H9 (cell line): ENCODE data around the gene ECHS1. TPM values are rescaled to one million over a fixed set of nuclear protein-coding genes. Genes with fewer than 3 reads are reported as not detected.

Source experiments
- DNase-seq: peaks from one replicate; pipeline ENCODE4 v3.0.0-alpha.2; 2017
- H2AFZ ChIP-seq: one replicate; pipeline ENCODE4 v1.6.1; 2013; ENCODE audit warnings: mild to moderate bottlenecking, low read length, control low read depth, moderate library complexity
- H2AK5ac ChIP-seq: 2 replicates; pipeline ENCODE4 v1.6.1; 2013; ENCODE audit warnings: low read length, control low read depth, mixed read lengths; ENCODE audit not compliant: insufficient read length
- H2BK120ac ChIP-seq: one replicate; pipeline ENCODE4 v1.6.1; 2013; ENCODE audit warnings: low read depth, mild to moderate bottlenecking, low read length, control low read depth, inconsistent platforms; ENCODE audit not compliant: poor library complexity, severe bottlenecking
- H2BK12ac ChIP-seq: 2 replicates; pipeline ENCODE4 v1.6.1; 2013; ENCODE audit warnings: low read length, control low read depth, mixed read lengths, low read depth; ENCODE audit not compliant: insufficient read length
- H2BK15ac ChIP-seq: 2 replicates; pipeline ENCODE4 v1.6.1; 2013; ENCODE audit warnings: low read depth, low read length, control low read depth
- H2BK20ac ChIP-seq: one replicate; pipeline ENCODE4 v1.6.1; 2013; ENCODE audit warnings: low read depth, mild to moderate bottlenecking, low read length, control low read depth, inconsistent platforms; ENCODE audit not compliant: poor library complexity, severe bottlenecking
- H2BK5ac ChIP-seq: 2 replicates; pipeline ENCODE4 v1.6.1; 2013; ENCODE audit warnings: low read length, control low read depth, mixed read lengths; ENCODE audit not compliant: insufficient read length
- H3K14ac ChIP-seq: 2 replicates; pipeline ENCODE4 v1.6.1; 2013; ENCODE audit warnings: low read length, control low read depth; ENCODE audit not compliant: insufficient read depth
- H3K18ac ChIP-seq: 2 replicates; pipeline ENCODE4 v1.6.1; 2013; ENCODE audit warnings: low read depth, mild to moderate bottlenecking, mixed read lengths, low read length, control low read depth; ENCODE audit not compliant: insufficient read length
- H3K23ac ChIP-seq: 2 replicates; pipeline ENCODE4 v1.6.1; 2013; ENCODE audit warnings: low read length, control low read depth, mixed read lengths, low read depth; ENCODE audit not compliant: insufficient read length
- H3K23me2 ChIP-seq: 2 replicates; pipeline ENCODE4 v1.6.1; 2013; ENCODE audit warnings: low read depth, mild to moderate bottlenecking, mixed read lengths, low read length, control low read depth; ENCODE audit not compliant: insufficient read length, poor library complexity, severe bottlenecking
- H3K27ac ChIP-seq: 2 replicates; pipeline ENCODE4 v1.5.1; 2013; ENCODE audit warnings: low read length, control low read depth, mixed read lengths, low read depth; ENCODE audit not compliant: insufficient read length
- H3K27me3 ChIP-seq: 2 replicates; pipeline ENCODE4 v1.6.1; 2013; ENCODE audit warnings: low read length, control low read depth, inconsistent platforms; ENCODE audit not compliant: insufficient read depth
- H3K4ac ChIP-seq: 2 replicates; pipeline ENCODE4 v1.6.1; 2013; ENCODE audit warnings: low read depth, mild to moderate bottlenecking, control low read depth, inconsistent platforms, low read length, moderate library complexity
- H3K4me1 ChIP-seq: 2 replicates; pipeline ENCODE4 v1.6.1; 2013; ENCODE audit warnings: low read length, control low read depth, inconsistent platforms; ENCODE audit not compliant: insufficient read depth
- H3K4me2 ChIP-seq: 2 replicates; pipeline ENCODE4 v1.6.1; 2013; ENCODE audit warnings: low read length, control low read depth, mixed read lengths; ENCODE audit not compliant: insufficient read length, insufficient read depth
- H3K56ac ChIP-seq: 2 replicates; pipeline ENCODE4 v1.6.1; 2013; ENCODE audit warnings: low read depth, mild to moderate bottlenecking, mixed read lengths, low read length, control low read depth; ENCODE audit not compliant: insufficient read length
- H3K79me1 ChIP-seq: 2 replicates; pipeline ENCODE4 v1.6.1; 2013; ENCODE audit warnings: low read depth, mild to moderate bottlenecking, moderate library complexity, low read length, control low read depth, inconsistent platforms; ENCODE audit not compliant: insufficient read depth, poor library complexity, severe bottlenecking
- H3K79me2 ChIP-seq: 2 replicates; pipeline ENCODE4 v1.6.1; 2013; ENCODE audit warnings: low read length, control low read depth, inconsistent platforms; ENCODE audit not compliant: insufficient read depth
- H3K9ac ChIP-seq: 2 replicates; pipeline ENCODE4 v1.6.1; 2013; ENCODE audit warnings: low read length, control low read depth, mixed read lengths; ENCODE audit not compliant: insufficient read length; ENCODE audit errors: extremely low read depth
- H3K9me3 ChIP-seq: one replicate; pipeline ENCODE4 v1.6.1; 2013; ENCODE audit warnings: low read depth, low read length, inconsistent platforms; ENCODE audit not compliant: control insufficient read depth
- H3T11ph ChIP-seq: one replicate; pipeline ENCODE4 v1.6.1; 2013; ENCODE audit warnings: mild to moderate bottlenecking, low read length, control low read depth, inconsistent platforms
- H4K20me1 ChIP-seq: one replicate; pipeline ENCODE4 v1.6.1; 2013; ENCODE audit not compliant: control insufficient read depth, insufficient read length, insufficient read depth
- H4K5ac ChIP-seq: 2 replicates; pipeline ENCODE4 v1.6.1; 2013; ENCODE audit warnings: low read depth, mild to moderate bottlenecking, mixed read lengths, low read length, control low read depth; ENCODE audit not compliant: insufficient read length
- H4K8ac ChIP-seq: replicated peaks from 2 replicates; pipeline ENCODE4 v1.6.1; 2013; ENCODE audit warnings: low read length, control low read depth, mixed read lengths, low read depth; ENCODE audit not compliant: insufficient read length
- H4K91ac ChIP-seq: 2 replicates; pipeline ENCODE4 v1.6.1; 2013; ENCODE audit warnings: low read depth, mild to moderate bottlenecking, moderate library complexity, mixed read lengths, low read length, control low read depth; ENCODE audit not compliant: insufficient read length
- H3K27ac Mint-ChIP-seq, 3 experiments: 2 replicates in 2 of 3; 3 replicates in 1 of 3; pipeline ENCODE4 v1.8.0; 2020 to 2021; ENCODE audit warnings: mixed read lengths in 3 of 3, mild to moderate bottlenecking in 1 of 3, moderate library complexity in 1 of 3
- H3K27me3 Mint-ChIP-seq: 2 replicates; pipeline ENCODE4 v1.8.0; 2021; ENCODE audit warnings: low read depth, mild to moderate bottlenecking, moderate library complexity, mixed read lengths
- H3K36me3 Mint-ChIP-seq, 3 experiments: 2 replicates in 2 of 3; 3 replicates in 1 of 3; pipeline ENCODE4 v1.8.0; 2020 to 2021; ENCODE audit warnings: low read depth in 3 of 3, mixed read lengths in 3 of 3; ENCODE audit not compliant: insufficient read depth in 1 of 3
- H3K4me1 Mint-ChIP-seq, 2 experiments: 2 replicates each; pipeline ENCODE4 v1.8.0; 2020; ENCODE audit warnings: mixed read lengths in 2 of 2
- H3K4me3 Mint-ChIP-seq, 2 experiments: 2 replicates in 1 of 2; 3 replicates in 1 of 2; pipeline ENCODE4 v1.8.0; 2020 to 2021; ENCODE audit warnings: mild to moderate bottlenecking in 2 of 2, mixed read lengths in 2 of 2, moderate library complexity in 1 of 2
- H3K9me3 Mint-ChIP-seq, 2 experiments: 2 replicates in 1 of 2; 3 replicates in 1 of 2; pipeline ENCODE4 v1.8.0; 2020; ENCODE audit warnings: mild to moderate bottlenecking in 2 of 2, mixed read lengths in 2 of 2, moderate library complexity in 1 of 2
- WGBS: extraction: QIAGEN DNeasy Blood & Tissue Kit; methylation state at CpG from one replicate; pipeline ENCODE4 v1.1.7; 2013; ENCODE audit warnings: missing lambda C conversion rate, low lambda C conversion rate, mixed read lengths; ENCODE audit not compliant: insufficient read length; ENCODE audit errors: extremely low coverage; 5-methylcytosine and 5-hydroxymethylcytosine counted together
- total RNA-seq: library from RNA; stranded (reverse); gene quantifications from 2 replicates; pipeline ENCODE4 v1.2.1, GENCODE V29; 2021
- TF ChIP-seq, protein P1 (sequence below): fragments of 200-600 bp; sonication (generic); conservative IDR thresholded peaks from 3 replicates; pipeline ENCODE4 v1.8.0; 2021; ENCODE audit warnings: antibody characterized with exemption, mild to moderate bottlenecking

ECHS1 gene
- total RNA-seq, 1 experiment from 2014 or later, result 94.1 TPM

DNA sequence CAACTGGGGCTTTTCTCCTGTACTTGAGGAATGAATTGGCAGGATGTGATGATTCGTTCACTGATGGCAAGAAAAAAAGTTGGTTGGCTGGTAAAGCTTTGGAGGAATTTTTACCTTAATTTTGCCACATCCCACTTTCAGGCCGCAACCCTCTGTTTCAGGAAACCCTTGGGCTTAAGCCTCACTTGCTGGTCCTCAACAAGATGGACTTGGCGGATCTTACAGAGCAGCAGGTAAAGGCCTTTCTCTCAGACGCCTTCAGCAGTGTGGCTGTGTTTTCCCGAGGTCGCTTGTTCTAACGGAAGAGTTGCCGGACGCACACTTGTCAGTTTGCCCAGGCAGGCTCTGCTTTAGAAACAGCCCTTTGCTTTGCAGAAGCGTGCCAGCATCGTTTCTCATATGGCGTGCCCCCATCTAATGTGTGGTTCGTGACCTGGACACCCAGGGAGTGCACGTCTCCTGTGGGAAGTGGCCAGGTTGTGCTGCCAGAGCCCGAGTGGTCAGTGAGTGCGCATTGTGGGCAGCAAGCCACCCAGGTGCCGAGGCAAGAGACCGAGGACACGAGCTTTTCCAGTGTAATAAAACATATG is 23.0 kb upstream of the ECHS1 start:
- H3T11ph ChIP-seq, result no peak overlapping the region
- no peak overlapping the region for H2BK20ac ChIP-seq
- H2AFZ ChIP-seq, result no peak overlapping the region
- H2BK12ac ChIP-seq, result no peak overlapping the region
- Mint-ChIP-seq H3K27me3 (no peaks in the 10 kb centered on the region), H3K9me3 (no peaks in the 10 kb centered on the region), H3K27ac (no peak overlapping the region), H3K4me3 (peak overlapping the region; percentile 89 to 96; a peak in 4 of 5 replicates), H3K4me1 (peaks cover 9 to 12% of the 10 kb centered on the region in 2 experiments), H3K36me3 (peaks cover 40 to 53% (median 50%) of the 10 kb centered on the region in 3 experiments)
- H2AK5ac ChIP-seq, result no peak overlapping the region
- H3K18ac ChIP-seq, result no peak overlapping the region
- H3K23me2 ChIP-seq, result peaks cover 5% of the 10 kb centered on the region
- no peak overlapping the region for H3K27ac ChIP-seq
- no peak overlapping the region for H4K5ac ChIP-seq
- H3K27me3 ChIP-seq, result no peaks in the 10 kb centered on the region
- no peak overlapping the region; the same call in 1 of the 2 replicates for H2BK15ac ChIP-seq
- H3K9ac ChIP-seq, result no peak overlapping the region
- no CpG with 5 or more reads among the region's 19 CpGs for WGBS
- peaks cover 3% of the 10 kb centered on the region; the same call in 1 of the 2 replicates for H3K79me2 ChIP-seq
- H3K4me2 ChIP-seq, result no peak overlapping the region
- H3K9me3 ChIP-seq, result no peaks in the 10 kb centered on the region
- TF ChIP-seq, protein P1, sequence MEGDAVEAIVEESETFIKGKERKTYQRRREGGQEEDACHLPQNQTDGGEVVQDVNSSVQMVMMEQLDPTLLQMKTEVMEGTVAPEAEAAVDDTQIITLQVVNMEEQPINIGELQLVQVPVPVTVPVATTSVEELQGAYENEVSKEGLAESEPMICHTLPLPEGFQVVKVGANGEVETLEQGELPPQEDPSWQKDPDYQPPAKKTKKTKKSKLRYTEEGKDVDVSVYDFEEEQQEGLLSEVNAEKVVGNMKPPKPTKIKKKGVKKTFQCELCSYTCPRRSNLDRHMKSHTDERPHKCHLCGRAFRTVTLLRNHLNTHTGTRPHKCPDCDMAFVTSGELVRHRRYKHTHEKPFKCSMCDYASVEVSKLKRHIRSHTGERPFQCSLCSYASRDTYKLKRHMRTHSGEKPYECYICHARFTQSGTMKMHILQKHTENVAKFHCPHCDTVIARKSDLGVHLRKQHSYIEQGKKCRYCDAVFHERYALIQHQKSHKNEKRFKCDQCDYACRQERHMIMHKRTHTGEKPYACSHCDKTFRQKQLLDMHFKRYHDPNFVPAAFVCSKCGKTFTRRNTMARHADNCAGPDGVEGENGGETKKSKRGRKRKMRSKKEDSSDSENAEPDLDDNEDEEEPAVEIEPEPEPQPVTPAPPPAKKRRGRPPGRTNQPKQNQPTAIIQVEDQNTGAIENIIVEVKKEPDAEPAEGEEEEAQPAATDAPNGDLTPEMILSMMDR, result no peak
- no peak overlapping the region for H3K4ac ChIP-seq
- H4K91ac ChIP-seq, result no peak overlapping the region
- H4K20me1 ChIP-seq, result no peaks in the 10 kb centered on the region
- H3K4me1 ChIP-seq, result no peaks in the 10 kb centered on the region
- H3K23ac ChIP-seq, result no peak overlapping the region
- H3K14ac ChIP-seq, result no peak overlapping the region
- H3K79me1 ChIP-seq, result peaks cover 4% of the 10 kb centered on the region
- DNase-seq, result no peak
- no peak overlapping the region for H2BK5ac ChIP-seq
- no peak overlapping the region for H3K56ac ChIP-seq
- no peak overlapping the region for H4K8ac ChIP-seq
- no peak overlapping the region for H2BK120ac ChIP-seq
